HFFc6 (cell line): Measurements from ENCODE around the gene PPP2R5C. TPM values are rescaled to one million over a fixed set of nuclear protein-coding genes. Genes with fewer than 3 reads are reported as not detected.

Source experiments
- DNase-seq: peaks from one replicate; pipeline ENCODE4 v3.0.0-alpha.2; 2018
- H3K27ac Mint-ChIP-seq: 2 replicates; pipeline ENCODE4 v1.8.0; 2020; ENCODE audit warnings: mild to moderate bottlenecking, mixed read lengths
- H3K27me3 Mint-ChIP-seq: 2 replicates; pipeline ENCODE4 v1.8.0; 2021; ENCODE audit warnings: mild to moderate bottlenecking, moderate library complexity, mixed read lengths; ENCODE audit not compliant: insufficient read depth
- H3K36me3 Mint-ChIP-seq: 2 replicates; pipeline ENCODE4 v1.8.0; 2021; ENCODE audit warnings: low read depth, mixed read lengths
- H3K4me1 Mint-ChIP-seq: 2 replicates; pipeline ENCODE4 v1.8.0; 2020; ENCODE audit warnings: low read depth, mixed read lengths
- H3K4me3 Mint-ChIP-seq: 2 replicates; pipeline ENCODE4 v1.8.0; 2020; ENCODE audit warnings: mild to moderate bottlenecking, moderate library complexity, mixed read lengths
- H3K9me3 Mint-ChIP-seq: 2 replicates; pipeline ENCODE4 v1.8.0; 2020; ENCODE audit warnings: mild to moderate bottlenecking, mixed read lengths
- CTCF ChIP-seq: fragments of 200-600 bp; sonication (generic); IDR thresholded peaks from 2 replicates; pipeline ENCODE4 v1.5.0; 2021; ENCODE audit warnings: antibody characterized with exemption, mild to moderate bottlenecking
- total RNA-seq, 6 experiments: library from RNA; stranded (reverse); fragmentation: NEBNext Ultra II Directional; extraction: Animal tissue kit (Norgen Biotek cat#: 25700); gene quantifications; 2 replicates in 1 of 6; 3 replicates in 5 of 6; pipeline ENCODE4 v1.2.3, GENCODE V29; 2021

Gene PPP2R5C
- total RNA-seq, 6 experiments from 2014 or later: 108 to 128 (median 122) TPM

- no peak overlapping the region for H3K27ac Mint-ChIP-seq
- no peak overlapping the region for H3K4me3 Mint-ChIP-seq
- H3K9me3 Mint-ChIP-seq: no peaks in the 10 kb centered on the region
- TF ChIP-seq CTCF: no peak
- peaks cover 27% of the 10 kb centered on the region for H3K36me3 Mint-ChIP-seq
- DNase-seq: no peak
- H3K4me1 Mint-ChIP-seq: no peaks in the 10 kb centered on the region
- H3K27me3 Mint-ChIP-seq: no peaks in the 10 kb centered on the region; the same call in 1 of the 2 replicates
Measured at GRCh38 chr14:101906645-101907044, 145.1 kb downstream of the PPP2R5C start.

GRCh38 chr14:101907619-101908018 is 146.1 kb downstream of the PPP2R5C start:
- no peak overlapping the region for H3K27ac Mint-ChIP-seq
- TF ChIP-seq CTCF: no peak
- DNase-seq: no peak
- H3K4me3 Mint-ChIP-seq: no peak overlapping the region
- H3K9me3 Mint-ChIP-seq: no peaks in the 10 kb centered on the region
- H3K36me3 Mint-ChIP-seq: peaks cover 24% of the 10 kb centered on the region
- peaks cover 2% of the 10 kb centered on the region; the same call in 1 of the 2 replicates for H3K27me3 Mint-ChIP-seq
- H3K4me1 Mint-ChIP-seq: no peaks in the 10 kb centered on the region

GRCh38 chr14:101908795-101909194 is 147.3 kb downstream of the PPP2R5C start:
- no peak for DNase-seq
- Mint-ChIP-seq H3K4me3 (no peak overlapping the region), H3K4me1 (no peaks in the 10 kb centered on the region), H3K27me3 (peaks cover 2% of the 10 kb centered on the region), H3K27ac (no peak overlapping the region), H3K9me3 (no peaks in the 10 kb centered on the region), H3K36me3 (peaks cover 21% of the 10 kb centered on the region)
- no peak for TF ChIP-seq CTCF

GRCh38 chr14:101909371-101910096 is 148.0 kb downstream of the PPP2R5C start:
- no peaks in the 10 kb centered on the region for H3K4me1 Mint-ChIP-seq
- H3K4me3 Mint-ChIP-seq: no peak overlapping the region
- no peak for TF ChIP-seq CTCF
- no peak for DNase-seq
- peaks cover 26% of the 10 kb centered on the region for H3K36me3 Mint-ChIP-seq
- H3K9me3 Mint-ChIP-seq: no peaks in the 10 kb centered on the region
- H3K27me3 Mint-ChIP-seq: peaks cover 2% of the 10 kb centered on the region
- H3K27ac Mint-ChIP-seq: no peak overlapping the region

- Mint-ChIP-seq H3K36me3 (peaks cover 16% of the 10 kb centered on the region), H3K27ac (no peak overlapping the region)
- TF ChIP-seq CTCF: no peak
Measured at GRCh38 chr14:101912841-101913240, 151.3 kb downstream of the PPP2R5C start.

More at GRCh38 chr14:101912841-101913240, 151.3 kb downstream of the PPP2R5C start:
- DNase-seq: no peak
- Mint-ChIP-seq H3K4me3 (no peak overlapping the region), H3K9me3 (no peaks in the 10 kb centered on the region), H3K4me1 (no peaks in the 10 kb centered on the region), H3K27me3 (peaks cover 3% of the 10 kb centered on the region)
